ENCODE results near the gene ZKSCAN3. TPM values are rescaled to one million over a fixed set of nuclear protein-coding genes. Genes with fewer than 3 reads are reported as not detected.

Gene ZKSCAN3
- total RNA-seq, 2 experiments from 2014 or later, result 3.2 to 6.7 TPM

- Histone ChIP-seq H3K27ac (ENCODE audit: low read depth, low read length, poor library complexity, severe bottlenecking) (no peak overlapping the region), H3K4me2 (ENCODE audit: low read length) (peak overlapping the region; percentile 90), H4K20me1 (ENCODE audit: insufficient read depth, low read length) (no peaks in the 10 kb centered on the region; the same call in 1 of the 2 replicates), H3K4me1 (ENCODE audit: insufficient read depth, low read length, poor library complexity, severe bottlenecking) (peaks cover 43% of the 10 kb centered on the region), H3K9me2 (ENCODE audit: insufficient read depth, low read length) (no peaks in the 10 kb centered on the region), H3K4me3 (ENCODE audit: low read depth, low read length, poor library complexity, severe bottlenecking) (peak overlapping the region; percentile 88), H2AFZ (ENCODE audit: low read length) (no peak overlapping the region), H3K9me3 (ENCODE audit: low read length) (peaks cover 7% of the 10 kb centered on the region; the same call in 1 of the 2 replicates), H3K79me2 (ENCODE audit: insufficient read depth, low read depth, low read length) (peaks cover 71% of the 10 kb centered on the region), H3K36me3 (ENCODE audit: insufficient read depth, low read length) (peaks cover 72% of the 10 kb centered on the region)
- TF ChIP-seq EZH2phosphoT487 (IDR thresholded peaks at IDR 0.05; ENCODE audit: borderline replicate concordance, low read depth, low read length) (no peak), CTCF (conservative IDR thresholded peaks at IDR 0.05; ENCODE audit: low read length) (no peak)
- POLR2A ChIA-PET, result no interaction called here
- DNase-seq (ENCODE audit: low spot score), result no peak
- no TSS peak for BruUV-seq (replicated peaks)
- intact Hi-C loops (cut with micrococcal nuclease; ENCODE audit: unreplicated experiment), result loop anchor here (5.0 kb wide), 2 partner anchors 286 to 586 kb away; no protein-coding TSS in a partner anchor
- CTCF ChIA-PET (ENCODE audit: unreplicated experiment), result no interaction called here
These were observed 46.2 kb downstream of the ZKSCAN3 start for GRCh38 chr6:28395918-28396317.

GRCh38 chr6:28399350-28400121 is 49.8 kb downstream of the ZKSCAN3 start, which contains the start of gene ZSCAN12:
TSS of gene ZSCAN12 (minus strand) at chr6:28399747. CDS start at chr6:28398405, 1,342 bp downstream.
- Histone ChIP-seq H3K4me1 (ENCODE audit: insufficient read depth, low read length, poor library complexity, severe bottlenecking) (peaks cover 39% of the 10 kb centered on the region), H3K9me3 (ENCODE audit: low read length) (peaks cover 7% of the 10 kb centered on the region; the same call in 1 of the 2 replicates), H2AFZ (ENCODE audit: low read length) (peak within 1 kb of the TSS; percentile 99), H3K79me2 (ENCODE audit: insufficient read depth, low read depth, low read length) (peaks cover 44% of the 10 kb centered on the region), H3K4me2 (ENCODE audit: low read length) (peak within 1 kb of the TSS; percentile 90), H3K9me2 (ENCODE audit: insufficient read depth, low read length) (no peaks in the 10 kb centered on the region), H3K27ac (ENCODE audit: low read depth, low read length, poor library complexity, severe bottlenecking) (peak within 1 kb of the TSS; percentile 80), H3K4me3 (ENCODE audit: low read depth, low read length, poor library complexity, severe bottlenecking) (peak within 1 kb of the TSS; percentile 88), H3K36me3 (ENCODE audit: insufficient read depth, low read length) (peaks cover 36% of the 10 kb centered on the region), H4K20me1 (ENCODE audit: insufficient read depth, low read length) (no peaks in the 10 kb centered on the region; the same call in 1 of the 2 replicates)
- intact Hi-C loops (cut with micrococcal nuclease; ENCODE audit: unreplicated experiment), result loop anchor here (1.0 to 5.0 kb wide), 6 partner anchors 49 to 583 kb away; partner anchors contain the start of genes PGBD1, ZKSCAN4 and ZKSCAN8
- CTCF ChIA-PET (ENCODE audit: unreplicated experiment), result no interaction called here
- peak; percentile 77 for TF ChIP-seq CTCF (conservative IDR thresholded peaks at IDR 0.05; ENCODE audit: low read length)
- no peak for TF ChIP-seq EZH2phosphoT487 (IDR thresholded peaks at IDR 0.05; ENCODE audit: borderline replicate concordance, low read depth, low read length)
- BruUV-seq (replicated peaks), result TSS peak; percentile 85
- POLR2A ChIA-PET, result interaction anchor here (1.1 to 1.4 kb wide), 2 partner anchors 118 to 132 kb away, joined by 3 read pairs; partner anchors contain the start of genes PGBD1 and ZSCAN26
- DNase-seq (ENCODE audit: low spot score), result peak; percentile 94

DNA sequence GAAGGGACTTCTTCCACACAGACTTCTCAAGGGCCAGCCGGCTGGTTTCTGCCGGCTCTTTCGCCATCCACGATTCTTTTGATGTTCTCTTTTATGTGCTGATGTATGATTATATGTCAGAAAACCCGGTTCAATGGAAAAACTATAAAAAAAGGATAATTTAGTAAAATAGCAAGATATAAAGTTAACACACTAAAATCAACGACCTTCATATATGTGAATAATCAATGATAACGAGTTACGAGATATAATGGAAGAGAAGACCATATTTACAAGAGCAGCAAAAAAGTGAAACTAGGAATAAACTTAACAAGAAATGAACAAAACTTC is 50.3 kb downstream of the ZKSCAN3 start:
- POLR2A ChIA-PET, result no interaction called here
- TSS peak; percentile 95 for BruUV-seq (replicated peaks)
- peaks cover 41% of the 10 kb centered on the region for H3K79me2 ChIP-seq (ENCODE audit: insufficient read depth, low read depth, low read length)

More for the DNA sequence above, 50.3 kb downstream of the ZKSCAN3 start:
- H3K9me3 ChIP-seq (ENCODE audit: low read length), result peaks cover 7% of the 10 kb centered on the region; the same call in 1 of the 2 replicates
- peak overlapping the region; percentile 80 for H3K27ac ChIP-seq (ENCODE audit: low read depth, low read length, poor library complexity, severe bottlenecking)
- H3K36me3 ChIP-seq (ENCODE audit: insufficient read depth, low read length), result peaks cover 31% of the 10 kb centered on the region
- peak overlapping the region; percentile 90 for H3K4me2 ChIP-seq (ENCODE audit: low read length)
- intact Hi-C loops (cut with micrococcal nuclease; ENCODE audit: unreplicated experiment), result no loop called here
- peaks cover 36% of the 10 kb centered on the region for H3K4me1 ChIP-seq (ENCODE audit: insufficient read depth, low read length, poor library complexity, severe bottlenecking)
- TF ChIP-seq CTCF (conservative IDR thresholded peaks at IDR 0.05; ENCODE audit: low read length) (no peak), EZH2phosphoT487 (IDR thresholded peaks at IDR 0.05; ENCODE audit: borderline replicate concordance, low read depth, low read length) (no peak)
- peak overlapping the region; percentile 88 for H3K4me3 ChIP-seq (ENCODE audit: low read depth, low read length, poor library complexity, severe bottlenecking)
- H3K9me2 ChIP-seq (ENCODE audit: insufficient read depth, low read length), result no peaks in the 10 kb centered on the region
- no peaks in the 10 kb centered on the region for H4K20me1 ChIP-seq (ENCODE audit: insufficient read depth, low read length)
- DNase-seq (ENCODE audit: low spot score), result no peak
- peak overlapping the region; percentile 99 for H2AFZ ChIP-seq (ENCODE audit: low read length)
- CTCF ChIA-PET (ENCODE audit: unreplicated experiment), result no interaction called here
